Measurements from ENCODE around the gene ATF6. TPM values are rescaled to one million over a fixed set of nuclear protein-coding genes. Genes with fewer than 3 reads are reported as not detected.

The ATF6 gene
- total and polyA plus RNA-seq, 8 donors, result 3.4 to 54.3 (median 13.5) TPM

DNA sequence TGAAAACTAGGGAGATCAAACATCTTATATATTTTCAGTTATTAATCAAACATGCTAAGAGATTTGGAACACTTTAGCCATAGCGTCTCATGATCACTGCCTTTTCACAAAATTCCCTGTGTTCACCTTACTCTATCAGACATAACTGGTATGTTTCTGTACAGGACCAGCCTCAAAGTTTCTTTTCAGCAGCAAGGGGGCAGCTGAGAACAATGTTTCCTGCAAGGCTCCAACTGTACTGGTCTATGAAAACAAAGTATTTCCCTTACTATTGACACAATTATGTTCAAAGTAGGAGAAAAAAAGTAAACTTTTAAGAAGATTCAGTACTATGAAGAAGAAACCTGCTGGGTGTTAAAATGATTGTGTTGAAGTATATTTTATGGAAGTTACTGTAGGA lies 98.5 kb downstream of the ATF6 start:
- H3K36me3 ChIP-seq, result peaks cover 0 to 66% (median 33%) of the 10 kb centered on the region in 4 donors
- DNase-seq, result peak in 1 of 2 donors; percentile 68
- H3K4me1 ChIP-seq, result peaks cover 0 to 24% (median 7%) of the 10 kb centered on the region in 4 donors
- intact Hi-C loops (cut with DNase I; ENCODE audit: low total_unique reads), result no loop called here
- no peaks in the 10 kb centered on the region for H3K9me3 ChIP-seq
- WGBS, 5 donors, result 43 to 79% (median 57%) methylated on average over 1 of the region's 1 CpG
- H3K27me3 ChIP-seq, result no peaks in the 10 kb centered on the region
- H3K4me3 ChIP-seq, result no peak overlapping the region
- H3K27ac ChIP-seq, result no peak overlapping the region
- TF ChIP-seq EP300 (IDR thresholded peaks at IDR 0.05) (no peak), POLR2A (IDR thresholded peaks at IDR 0.05) (no peak), POLR2AphosphoS5 (IDR thresholded peaks at IDR 0.05) (no peak)
- TF ChIP-seq, protein P1, sequence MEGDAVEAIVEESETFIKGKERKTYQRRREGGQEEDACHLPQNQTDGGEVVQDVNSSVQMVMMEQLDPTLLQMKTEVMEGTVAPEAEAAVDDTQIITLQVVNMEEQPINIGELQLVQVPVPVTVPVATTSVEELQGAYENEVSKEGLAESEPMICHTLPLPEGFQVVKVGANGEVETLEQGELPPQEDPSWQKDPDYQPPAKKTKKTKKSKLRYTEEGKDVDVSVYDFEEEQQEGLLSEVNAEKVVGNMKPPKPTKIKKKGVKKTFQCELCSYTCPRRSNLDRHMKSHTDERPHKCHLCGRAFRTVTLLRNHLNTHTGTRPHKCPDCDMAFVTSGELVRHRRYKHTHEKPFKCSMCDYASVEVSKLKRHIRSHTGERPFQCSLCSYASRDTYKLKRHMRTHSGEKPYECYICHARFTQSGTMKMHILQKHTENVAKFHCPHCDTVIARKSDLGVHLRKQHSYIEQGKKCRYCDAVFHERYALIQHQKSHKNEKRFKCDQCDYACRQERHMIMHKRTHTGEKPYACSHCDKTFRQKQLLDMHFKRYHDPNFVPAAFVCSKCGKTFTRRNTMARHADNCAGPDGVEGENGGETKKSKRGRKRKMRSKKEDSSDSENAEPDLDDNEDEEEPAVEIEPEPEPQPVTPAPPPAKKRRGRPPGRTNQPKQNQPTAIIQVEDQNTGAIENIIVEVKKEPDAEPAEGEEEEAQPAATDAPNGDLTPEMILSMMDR (IDR thresholded peaks at IDR 0.05), result no peak

DNA sequence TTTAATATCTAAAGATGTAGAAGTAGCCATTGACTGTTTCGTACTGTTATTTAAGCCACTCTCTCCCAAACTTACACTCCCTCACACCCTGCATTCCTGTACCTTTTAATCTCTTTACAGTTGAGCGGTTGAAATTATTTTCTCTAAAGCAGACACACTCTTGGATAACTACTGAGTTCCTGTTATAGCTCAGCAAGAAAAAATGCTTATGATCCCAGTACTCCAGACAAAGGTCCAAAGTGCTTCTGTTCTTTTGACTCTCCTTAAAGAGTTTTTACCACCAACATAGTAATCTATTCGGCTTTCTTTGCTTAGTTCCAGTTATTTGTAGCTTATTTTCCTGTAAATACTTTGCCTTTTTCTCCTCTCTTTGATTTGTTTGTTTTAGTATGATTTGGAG lies 100.1 kb downstream of the ATF6 start:
- no peak for DNase-seq
- H3K27me3 ChIP-seq, result no peaks in the 10 kb centered on the region
- intact Hi-C loops (cut with DNase I; ENCODE audit: low total_unique reads), result no loop called here
- no peaks in the 10 kb centered on the region for H3K9me3 ChIP-seq
- no peak overlapping the region for H3K27ac ChIP-seq
- peaks cover 0 to 22% (median 6%) of the 10 kb centered on the region in 4 donors for H3K4me1 ChIP-seq
- peaks cover 0 to 53% (median 26%) of the 10 kb centered on the region in 4 donors for H3K36me3 ChIP-seq
- H3K4me3 ChIP-seq, result no peak overlapping the region
- TF ChIP-seq EP300 (IDR thresholded peaks at IDR 0.05) (no peak), POLR2AphosphoS5 (IDR thresholded peaks at IDR 0.05) (no peak)
- TF ChIP-seq, protein P1 (IDR thresholded peaks at IDR 0.05), result no peak
- 66 to 84% (median 74%) methylated on average over 3 of the region's 3 CpGs for WGBS, 5 donors

DNA sequence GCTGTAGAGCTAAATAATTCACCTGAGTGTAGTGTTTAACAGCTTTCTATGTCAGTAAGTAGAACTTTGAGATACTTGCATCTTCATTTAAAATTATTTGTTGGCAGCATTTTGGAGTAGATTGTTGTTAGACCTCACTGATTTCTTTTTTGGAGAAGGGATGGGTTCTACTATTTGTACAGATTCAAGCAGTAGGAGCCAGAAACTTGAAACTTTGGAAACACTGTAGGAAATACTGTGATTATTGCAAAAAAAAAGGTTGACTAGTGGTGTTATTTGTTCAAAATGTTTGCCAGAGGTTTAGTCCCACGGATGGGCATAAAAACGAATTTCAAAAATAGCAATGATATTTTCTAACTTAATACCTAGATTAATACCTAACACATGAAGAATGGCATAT lies 102.7 kb downstream of the ATF6 start:
- H3K4me3 ChIP-seq, result no peak overlapping the region
- H3K36me3 ChIP-seq, result peaks cover 0 to 33% (median 20%) of the 10 kb centered on the region in 4 donors
- peaks cover 0 to 14% (median 2%) of the 10 kb centered on the region in 4 donors for H3K4me1 ChIP-seq
- H3K9me3 ChIP-seq, result no peaks in the 10 kb centered on the region
- no peak overlapping the region for H3K27ac ChIP-seq
- TF ChIP-seq POLR2A (IDR thresholded peaks at IDR 0.05) (no peak), POLR2AphosphoS5 (IDR thresholded peaks at IDR 0.05) (no peak), EP300 (IDR thresholded peaks at IDR 0.05) (no peak)
- TF ChIP-seq, protein P1 (IDR thresholded peaks at IDR 0.05), result no peak
- no peaks in the 10 kb centered on the region for H3K27me3 ChIP-seq
- DNase-seq, result no peak
- intact Hi-C loops (cut with DNase I; ENCODE audit: low total_unique reads), result no loop called here
- WGBS, 5 donors, result 24 to 56% (median 43%) methylated on average over 2 of the region's 2 CpGs

DNA sequence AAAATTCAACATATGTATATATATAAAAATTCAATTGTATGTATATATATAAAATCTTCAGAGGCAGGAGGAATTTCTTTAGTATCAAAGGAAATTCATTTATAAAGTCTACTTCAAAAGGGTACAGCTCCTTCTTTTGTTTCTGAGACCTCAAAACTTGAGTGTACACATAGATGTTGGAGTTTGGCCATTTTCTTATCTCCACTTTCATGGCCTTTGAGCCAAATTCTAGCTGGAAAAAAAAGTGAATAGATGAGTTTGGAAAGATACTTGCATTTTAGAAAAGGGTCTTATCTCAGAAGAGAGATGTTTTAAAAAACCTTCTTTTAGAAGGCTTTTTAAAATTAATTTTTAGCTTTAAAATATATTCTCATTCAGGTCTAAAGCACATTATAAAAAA lies 103.2 kb downstream of the ATF6 start:
- no peak overlapping the region for H3K4me3 ChIP-seq
- no peaks in the 10 kb centered on the region for H3K9me3 ChIP-seq
- peak in 1 of 2 donors; percentile 23 for DNase-seq
- H3K27me3 ChIP-seq, result no peaks in the 10 kb centered on the region
- peaks cover 0 to 29% (median 16%) of the 10 kb centered on the region in 4 donors for H3K36me3 ChIP-seq
- intact Hi-C loops (cut with DNase I; ENCODE audit: low total_unique reads), result no loop called here
- no peak overlapping the region for H3K27ac ChIP-seq
- H3K4me1 ChIP-seq, result peaks cover 0 to 9% (median 2%) of the 10 kb centered on the region in 4 donors
- TF ChIP-seq, protein P1 (IDR thresholded peaks at IDR 0.05), result no peak
- TF ChIP-seq EP300 (IDR thresholded peaks at IDR 0.05) (no peak), POLR2A (IDR thresholded peaks at IDR 0.05) (no peak), POLR2AphosphoS5 (IDR thresholded peaks at IDR 0.05) (no peak)
